ENCODE data around the gene MYLIP.

DNA sequence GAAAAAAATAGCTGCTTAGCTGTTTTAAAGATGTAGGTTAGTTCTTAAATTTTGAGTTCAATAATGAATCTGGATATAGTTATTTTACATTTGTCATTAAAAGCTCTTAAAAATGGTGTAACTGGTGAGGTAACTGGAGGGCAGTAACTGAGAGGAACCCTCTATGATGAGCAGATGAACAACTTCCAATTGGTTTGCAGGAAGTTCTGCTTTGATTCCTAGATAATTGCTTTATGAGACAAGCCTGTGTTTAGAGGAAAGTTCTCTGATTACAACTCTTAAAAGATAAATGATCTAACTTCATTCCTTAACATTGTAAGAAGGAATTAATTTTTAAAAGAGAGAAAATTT is 8.5 kb downstream of the MYLIP start:
- TF ChIP-seq, protein P1, sequence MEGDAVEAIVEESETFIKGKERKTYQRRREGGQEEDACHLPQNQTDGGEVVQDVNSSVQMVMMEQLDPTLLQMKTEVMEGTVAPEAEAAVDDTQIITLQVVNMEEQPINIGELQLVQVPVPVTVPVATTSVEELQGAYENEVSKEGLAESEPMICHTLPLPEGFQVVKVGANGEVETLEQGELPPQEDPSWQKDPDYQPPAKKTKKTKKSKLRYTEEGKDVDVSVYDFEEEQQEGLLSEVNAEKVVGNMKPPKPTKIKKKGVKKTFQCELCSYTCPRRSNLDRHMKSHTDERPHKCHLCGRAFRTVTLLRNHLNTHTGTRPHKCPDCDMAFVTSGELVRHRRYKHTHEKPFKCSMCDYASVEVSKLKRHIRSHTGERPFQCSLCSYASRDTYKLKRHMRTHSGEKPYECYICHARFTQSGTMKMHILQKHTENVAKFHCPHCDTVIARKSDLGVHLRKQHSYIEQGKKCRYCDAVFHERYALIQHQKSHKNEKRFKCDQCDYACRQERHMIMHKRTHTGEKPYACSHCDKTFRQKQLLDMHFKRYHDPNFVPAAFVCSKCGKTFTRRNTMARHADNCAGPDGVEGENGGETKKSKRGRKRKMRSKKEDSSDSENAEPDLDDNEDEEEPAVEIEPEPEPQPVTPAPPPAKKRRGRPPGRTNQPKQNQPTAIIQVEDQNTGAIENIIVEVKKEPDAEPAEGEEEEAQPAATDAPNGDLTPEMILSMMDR (IDR thresholded peaks at IDR 0.05), result no peak
- TF ChIP-seq POLR2A (IDR thresholded peaks at IDR 0.05), result no peak
